AG04450 (cell line): ENCODE results near the gene LCMT1. TPM values are rescaled to one million over a fixed set of nuclear protein-coding genes. Genes with fewer than 3 reads are reported as not detected.

ENCODE experiments used
- CTCF ChIA-PET: fragments of 300-600, 350-600 bp; formaldehyde crosslinking; extraction: SDS; loops from one replicate; lab custom pipeline; 2022; ENCODE audit warnings: antibody characterized with exemption, inconsistent platforms; lab: Charles Lee
- POLR2A ChIA-PET: fragments of 350-600 bp; formaldehyde crosslinking; extraction: SDS; loops from one replicate; lab custom pipeline; 2021; ENCODE audit warnings: antibody characterized with exemption, inconsistent platforms; lab: Yijun Ruan, JAX
- DNase-seq: peaks from one replicate; pipeline ENCODE4 v3.0.0-alpha.2; 2011; ENCODE audit warnings: low read depth, low spot score
- H3K27ac ChIP-seq: one replicate; pipeline ENCODE4 v1.5.1; 2012; ENCODE audit warnings: low read depth, low read length, control low read depth
- H3K27me3 ChIP-seq: one replicate; pipeline ENCODE4 v1.6.0; 2012; ENCODE audit warnings: low read length; ENCODE audit not compliant: control insufficient read depth, insufficient read depth
- H3K4me3 ChIP-seq: 2 replicates; pipeline ENCODE4 v1.5.1; 2011; ENCODE audit warnings: mild to moderate bottlenecking, low read depth, low read length, control low read depth
- H3K9me3 ChIP-seq: 2 replicates; pipeline ENCODE4 v1.5.1; 2012; ENCODE audit warnings: low read length; ENCODE audit not compliant: control insufficient read depth, insufficient read depth
- polyA plus RNA-seq: library from polyadenylated mRNA; depleted of rRNA; stranded (reverse); fragments of >200 nt; gene quantifications from 2 replicates; pipeline ENCODE4 v1.2.3, GENCODE V29; 2011
- TF ChIP-seq, protein P1 (sequence below): IDR thresholded peaks from 2 replicates; pipeline ENCODE4 v1.5.1; 2011; ENCODE audit warnings: low read depth, low read length, control low read depth, inconsistent platforms

The LCMT1 gene
- polyA plus RNA-seq, 1 experiment = 46.9 TPM

DNA sequence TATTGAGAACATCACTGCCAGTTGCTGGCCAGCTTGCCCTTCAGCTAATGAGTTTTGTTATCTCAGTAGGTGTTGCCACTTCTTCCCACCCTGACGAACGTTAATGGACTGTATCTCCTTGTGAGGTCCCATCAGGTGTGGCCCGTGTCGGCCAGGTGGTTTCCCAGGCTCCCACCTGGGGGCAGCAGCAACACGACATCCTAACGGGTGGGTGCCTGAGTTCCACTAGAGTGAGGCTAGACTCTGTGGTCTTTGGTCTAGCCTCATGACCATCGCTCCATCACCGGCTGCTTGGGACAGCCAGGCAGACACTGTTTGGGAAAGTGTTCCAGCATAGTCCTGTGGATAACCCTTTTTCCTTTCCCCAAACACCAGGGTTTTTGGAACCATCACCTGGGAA lies 45.6 kb upstream of the LCMT1 start:
- CTCF ChIA-PET = interaction anchor here (1.1 to 1.8 kb wide), 2 partner anchors 11 to 159 kb away, joined by 3 to 10 read pairs; no protein-coding TSS in a partner anchor
- no peak for DNase-seq
- no peak overlapping the region for H3K27ac ChIP-seq
- no peak overlapping the region for H3K4me3 ChIP-seq
- TF ChIP-seq, protein P1, sequence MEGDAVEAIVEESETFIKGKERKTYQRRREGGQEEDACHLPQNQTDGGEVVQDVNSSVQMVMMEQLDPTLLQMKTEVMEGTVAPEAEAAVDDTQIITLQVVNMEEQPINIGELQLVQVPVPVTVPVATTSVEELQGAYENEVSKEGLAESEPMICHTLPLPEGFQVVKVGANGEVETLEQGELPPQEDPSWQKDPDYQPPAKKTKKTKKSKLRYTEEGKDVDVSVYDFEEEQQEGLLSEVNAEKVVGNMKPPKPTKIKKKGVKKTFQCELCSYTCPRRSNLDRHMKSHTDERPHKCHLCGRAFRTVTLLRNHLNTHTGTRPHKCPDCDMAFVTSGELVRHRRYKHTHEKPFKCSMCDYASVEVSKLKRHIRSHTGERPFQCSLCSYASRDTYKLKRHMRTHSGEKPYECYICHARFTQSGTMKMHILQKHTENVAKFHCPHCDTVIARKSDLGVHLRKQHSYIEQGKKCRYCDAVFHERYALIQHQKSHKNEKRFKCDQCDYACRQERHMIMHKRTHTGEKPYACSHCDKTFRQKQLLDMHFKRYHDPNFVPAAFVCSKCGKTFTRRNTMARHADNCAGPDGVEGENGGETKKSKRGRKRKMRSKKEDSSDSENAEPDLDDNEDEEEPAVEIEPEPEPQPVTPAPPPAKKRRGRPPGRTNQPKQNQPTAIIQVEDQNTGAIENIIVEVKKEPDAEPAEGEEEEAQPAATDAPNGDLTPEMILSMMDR = no peak
- POLR2A ChIA-PET = interaction anchor here (1.0 to 1.6 kb wide), 2 partner anchors 44 to 79 kb away, joined by 3 to 11 read pairs; no protein-coding TSS in a partner anchor
- no peaks in the 10 kb centered on the region for H3K27me3 ChIP-seq
- no peaks in the 10 kb centered on the region for H3K9me3 ChIP-seq

DNA sequence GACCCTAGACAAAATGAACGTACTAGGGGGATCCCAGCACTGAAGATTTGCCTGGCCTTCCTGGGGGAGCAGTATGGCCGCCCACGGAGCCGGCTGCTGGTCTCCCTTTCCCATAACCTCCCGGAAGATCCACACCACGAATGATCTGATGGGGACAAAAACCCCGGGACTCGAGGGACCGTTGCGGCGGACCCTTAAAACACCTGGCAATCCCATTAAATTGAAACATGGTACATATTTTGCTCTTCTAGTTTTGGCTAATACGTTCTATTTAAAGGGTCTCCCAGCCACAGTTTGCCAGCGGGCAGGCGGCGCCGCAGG lies 45.2 kb upstream of the LCMT1 start:
- CTCF ChIA-PET = interaction anchor here (1.1 to 1.8 kb wide), 2 partner anchors 11 to 159 kb away, joined by 3 to 10 read pairs; no protein-coding TSS in a partner anchor

DNA sequence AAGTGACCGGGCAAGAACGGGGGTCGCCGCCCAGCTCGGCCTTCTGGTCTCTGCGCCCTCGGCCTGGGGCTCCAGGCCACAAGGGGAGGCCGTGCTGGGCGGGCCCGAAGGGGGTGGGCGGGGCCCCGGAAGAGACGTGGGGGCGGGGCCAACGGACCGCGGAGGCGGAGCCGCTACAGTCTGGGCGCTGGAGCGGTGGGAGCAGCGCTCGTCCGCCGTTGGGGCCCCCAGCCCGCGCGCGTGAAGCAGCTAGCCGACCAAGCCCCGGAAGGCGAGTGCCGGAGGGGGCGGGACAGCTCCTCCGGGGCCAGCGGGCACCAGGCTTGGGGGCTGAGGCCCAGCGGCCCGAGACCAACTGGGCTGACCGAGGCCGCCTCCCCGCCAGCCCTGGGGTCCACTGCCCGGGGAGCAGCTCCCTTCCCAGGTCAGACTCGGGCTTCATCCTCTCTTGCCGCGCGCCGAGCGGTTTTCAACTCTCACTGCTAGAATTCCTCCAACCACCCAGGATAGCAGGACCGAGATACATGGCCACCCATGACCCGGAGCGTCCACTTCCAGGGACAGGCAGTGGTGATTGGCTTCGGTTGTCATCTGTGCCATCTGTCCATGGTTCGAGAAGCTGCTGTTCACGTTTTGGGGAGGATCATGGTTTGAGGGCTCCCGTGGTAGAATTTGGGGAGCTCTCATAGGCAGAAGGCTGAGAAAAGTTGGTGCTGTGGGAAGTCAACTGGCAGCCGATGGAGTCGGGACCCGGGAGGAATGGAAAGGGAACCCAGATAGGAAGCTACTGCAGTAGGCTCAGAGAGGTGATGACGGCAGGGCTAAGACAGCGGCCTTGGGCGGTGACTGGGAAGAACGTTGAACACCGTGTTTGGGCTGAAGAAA lies 44.6 kb upstream of the LCMT1 start:
- no peaks in the 10 kb centered on the region for H3K27me3 ChIP-seq

More for the DNA sequence above, 45.2 kb upstream of the LCMT1 start:
- Histone ChIP-seq H3K4me3 (peak overlapping the region; percentile 42), H3K9me3 (no peaks in the 10 kb centered on the region), H3K27ac (peak overlapping the region; percentile 39), H3K27me3 (no peaks in the 10 kb centered on the region)
- TF ChIP-seq, protein P1 = no peak
- POLR2A ChIA-PET = interaction anchor here (1.0 to 1.6 kb wide), 5 partner anchors 31 to 79 kb away, joined by 3 to 11 read pairs (median 7); no protein-coding TSS in a partner anchor
- DNase-seq = no peak

DNA sequence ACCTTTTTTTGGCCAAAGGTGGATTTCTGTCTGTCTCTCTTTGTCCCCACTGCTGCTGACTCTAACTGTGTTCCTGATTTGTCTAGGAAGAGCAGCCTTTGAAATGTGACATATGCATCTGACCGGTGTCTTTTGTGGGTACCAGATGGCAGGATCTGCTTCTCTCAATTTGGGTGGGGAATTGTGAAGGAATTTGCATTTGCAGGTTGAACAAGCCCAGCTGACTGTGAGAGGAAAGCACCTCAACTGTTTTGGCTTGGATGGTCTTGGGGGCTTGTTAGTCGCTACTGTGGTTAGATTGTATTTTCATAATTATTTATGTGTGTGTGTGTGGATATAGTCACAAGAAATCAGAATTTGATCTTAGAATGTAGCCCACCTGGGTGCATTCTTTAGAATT lies 37.7 kb upstream of the LCMT1 start:
- no peak for DNase-seq
- H3K27ac ChIP-seq = no peak overlapping the region
- no peaks in the 10 kb centered on the region for H3K27me3 ChIP-seq
- H3K4me3 ChIP-seq = no peak overlapping the region
- H3K9me3 ChIP-seq = no peaks in the 10 kb centered on the region
- TF ChIP-seq, protein P1 = no peak
- CTCF ChIA-PET = interaction anchor here (0.5 kb wide), 1 partner anchor 53 kb away, joined by 6 read pairs; no protein-coding TSS in a partner anchor
- POLR2A ChIA-PET = no interaction called here

More for the DNA sequence above, 44.6 kb upstream of the LCMT1 start:
- Histone ChIP-seq H3K4me3 (peak overlapping the region; percentile 84), H3K9me3 (no peaks in the 10 kb centered on the region), H3K27ac (peak overlapping the region; percentile 80)
- TF ChIP-seq, protein P1 = no peak
- POLR2A ChIA-PET = interaction anchor here (0.6 to 1.6 kb wide), 6 partner anchors 18 to 80 kb away, joined by 3 to 11 read pairs (median 6); no protein-coding TSS in a partner anchor
- DNase-seq = no peak
- CTCF ChIA-PET = interaction anchor here (0.7 to 1.8 kb wide), 2 partner anchors 145 to 158 kb away, joined by 3 to 10 read pairs; no protein-coding TSS in a partner anchor
